Endothelial cell of umbilical vein (primary cell): ENCODE results near the gene METRNL.

Experiments
- EZH2 ChIP-seq: IDR thresholded peaks from 2 replicates; pipeline ENCODE4 v1.6.1; 2012; ENCODE audit warnings: borderline replicate concordance, low read depth, mild to moderate bottlenecking, moderate library complexity, low read length, inconsistent platforms; ENCODE audit not compliant: severe bottlenecking
- POLR2A ChIP-seq: IDR thresholded peaks from 2 replicates; pipeline ENCODE4 v1.6.1; 2012; ENCODE audit warnings: low read depth, mild to moderate bottlenecking, control low read depth, low read length
- POLR2AphosphoS5 ChIP-seq: IDR thresholded peaks from 2 replicates; pipeline ENCODE4 v1.6.1; 2012; ENCODE audit warnings: low read depth, mild to moderate bottlenecking, control low read depth, low read length, moderate library complexity; ENCODE audit not compliant: insufficient read depth
- TF ChIP-seq, protein P1 (sequence below), 2 donors: IDR thresholded peaks; 1 replicate in 1 of 2; 2 replicates in 1 of 2; pipeline ENCODE4 v1.5.1; 2011; ENCODE audit warnings: low read length in 2 of 2, mild to moderate bottlenecking in 2 of 2, moderate library complexity in 2 of 2, control low read depth in 1 of 2, inconsistent platforms in 1 of 2, low read depth in 1 of 2; ENCODE audit not compliant: insufficient read depth in 1 of 2; ENCODE audit errors: extremely low read depth in 1 of 2

DNA sequence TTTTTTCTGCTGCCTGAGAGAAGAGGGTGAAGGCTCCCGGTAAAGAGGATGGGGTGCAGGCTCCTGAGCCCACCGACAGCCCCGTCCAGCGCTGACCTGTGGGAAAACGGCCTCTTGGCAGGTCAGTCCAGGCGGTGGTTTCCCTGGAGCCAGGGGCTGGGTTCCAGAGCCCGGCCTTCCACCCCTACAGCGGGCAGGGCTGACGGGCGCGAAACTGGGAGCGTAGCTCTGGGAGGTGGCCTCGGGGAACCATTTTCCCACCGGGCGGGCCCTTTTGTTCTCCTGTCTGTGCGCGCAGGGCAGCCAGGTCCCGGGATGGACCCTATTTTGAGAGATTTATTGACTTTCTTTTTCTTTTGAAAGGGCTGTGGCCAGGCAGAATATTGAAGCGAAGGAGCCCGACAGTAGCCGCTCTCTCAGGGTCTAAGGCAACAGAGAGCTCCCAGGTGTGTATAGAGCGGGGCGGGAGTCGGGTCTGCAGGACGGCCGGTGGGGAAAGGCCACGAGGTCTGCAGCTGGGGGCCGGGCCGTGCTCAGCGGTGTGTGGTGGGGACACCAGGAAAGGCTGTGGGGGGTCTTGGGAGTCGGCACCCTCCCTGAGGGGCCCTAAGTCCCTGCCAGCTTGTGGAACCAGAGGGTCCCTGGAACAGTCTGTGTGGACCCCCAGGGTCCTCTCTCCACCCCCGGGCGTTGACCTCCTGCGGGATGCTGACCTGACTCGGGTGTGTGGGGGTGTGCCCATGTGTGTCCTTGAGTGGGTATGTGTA lies 32.3 kb downstream of the METRNL start:
- TF ChIP-seq, protein P1, sequence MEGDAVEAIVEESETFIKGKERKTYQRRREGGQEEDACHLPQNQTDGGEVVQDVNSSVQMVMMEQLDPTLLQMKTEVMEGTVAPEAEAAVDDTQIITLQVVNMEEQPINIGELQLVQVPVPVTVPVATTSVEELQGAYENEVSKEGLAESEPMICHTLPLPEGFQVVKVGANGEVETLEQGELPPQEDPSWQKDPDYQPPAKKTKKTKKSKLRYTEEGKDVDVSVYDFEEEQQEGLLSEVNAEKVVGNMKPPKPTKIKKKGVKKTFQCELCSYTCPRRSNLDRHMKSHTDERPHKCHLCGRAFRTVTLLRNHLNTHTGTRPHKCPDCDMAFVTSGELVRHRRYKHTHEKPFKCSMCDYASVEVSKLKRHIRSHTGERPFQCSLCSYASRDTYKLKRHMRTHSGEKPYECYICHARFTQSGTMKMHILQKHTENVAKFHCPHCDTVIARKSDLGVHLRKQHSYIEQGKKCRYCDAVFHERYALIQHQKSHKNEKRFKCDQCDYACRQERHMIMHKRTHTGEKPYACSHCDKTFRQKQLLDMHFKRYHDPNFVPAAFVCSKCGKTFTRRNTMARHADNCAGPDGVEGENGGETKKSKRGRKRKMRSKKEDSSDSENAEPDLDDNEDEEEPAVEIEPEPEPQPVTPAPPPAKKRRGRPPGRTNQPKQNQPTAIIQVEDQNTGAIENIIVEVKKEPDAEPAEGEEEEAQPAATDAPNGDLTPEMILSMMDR (IDR thresholded peaks at IDR 0.05; ENCODE audit: extremely low read depth in 1 of 2, insufficient read depth in 1 of 2, low read depth in 1 of 2, low read length in 2 of 2), result no peak
- no peak for TF ChIP-seq POLR2AphosphoS5
- TF ChIP-seq POLR2A, result no peak
- TF ChIP-seq EZH2, result no peak
